Right lobe of liver (tissue), 4 donors: Measurements from ENCODE around the gene ASB15.

Experiments
- POLR2A ChIP-seq: fragments of 450-650 bp; IDR thresholded peaks from one replicate; pipeline ENCODE4 v1.6.1; 2017; ENCODE audit warnings: antibody characterized with exemption, mild to moderate bottlenecking
- TF ChIP-seq, protein P1 (sequence below), 4 donors: fragments of 200-600 bp in 3 of 4; fragments of 450-650 bp in 1 of 4; IDR thresholded peaks; one replicate each; pipeline versions ENCODE4 v1.5.1 to v1.8.0; 2016 to 2022; ENCODE audit warnings: antibody characterized with exemption in 4 of 4, mild to moderate bottlenecking in 2 of 4
- donor health status: DM: no; HTN: no; CAD: no.
- donor health status: DM: no; HTN: no; CAD: no.
- donor health status: DM: no; HTN: yes; CAD: no.

DNA sequence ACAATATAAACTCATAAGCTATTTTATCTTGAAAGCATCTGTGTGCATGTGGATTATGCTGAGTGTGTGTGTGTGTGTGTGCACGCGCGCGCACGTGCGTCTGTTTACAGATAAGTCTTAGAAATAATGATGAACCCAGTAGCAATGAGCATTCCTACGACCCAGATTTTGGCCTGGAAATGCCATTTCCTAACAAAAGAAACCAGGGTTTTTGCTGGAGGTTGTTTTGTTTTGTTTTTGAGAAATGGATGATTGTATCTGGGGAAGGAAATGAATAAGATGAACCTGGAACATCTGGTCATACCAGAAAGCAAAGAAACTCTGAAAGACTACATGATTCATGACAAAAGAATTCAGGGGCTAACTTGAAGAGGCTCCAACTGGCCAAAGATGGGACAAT lies 31.9 kb downstream of the ASB15 start:
- no peak for TF ChIP-seq POLR2A
- TF ChIP-seq, protein P1, sequence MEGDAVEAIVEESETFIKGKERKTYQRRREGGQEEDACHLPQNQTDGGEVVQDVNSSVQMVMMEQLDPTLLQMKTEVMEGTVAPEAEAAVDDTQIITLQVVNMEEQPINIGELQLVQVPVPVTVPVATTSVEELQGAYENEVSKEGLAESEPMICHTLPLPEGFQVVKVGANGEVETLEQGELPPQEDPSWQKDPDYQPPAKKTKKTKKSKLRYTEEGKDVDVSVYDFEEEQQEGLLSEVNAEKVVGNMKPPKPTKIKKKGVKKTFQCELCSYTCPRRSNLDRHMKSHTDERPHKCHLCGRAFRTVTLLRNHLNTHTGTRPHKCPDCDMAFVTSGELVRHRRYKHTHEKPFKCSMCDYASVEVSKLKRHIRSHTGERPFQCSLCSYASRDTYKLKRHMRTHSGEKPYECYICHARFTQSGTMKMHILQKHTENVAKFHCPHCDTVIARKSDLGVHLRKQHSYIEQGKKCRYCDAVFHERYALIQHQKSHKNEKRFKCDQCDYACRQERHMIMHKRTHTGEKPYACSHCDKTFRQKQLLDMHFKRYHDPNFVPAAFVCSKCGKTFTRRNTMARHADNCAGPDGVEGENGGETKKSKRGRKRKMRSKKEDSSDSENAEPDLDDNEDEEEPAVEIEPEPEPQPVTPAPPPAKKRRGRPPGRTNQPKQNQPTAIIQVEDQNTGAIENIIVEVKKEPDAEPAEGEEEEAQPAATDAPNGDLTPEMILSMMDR (IDR thresholded peaks at IDR 0.05) = no peak
